Measurements from ENCODE around the gene PFKL.

Gene PFKL

GRCh38 chr21:44348861-44349260, 49.0 kb downstream of the PFKL start:
- Histone ChIP-seq H3K27ac (ENCODE audit: low read length) (no peak overlapping the region), H3K4me1 (ENCODE audit: insufficient read depth, low read length) (peaks cover 26% of the 10 kb centered on the region), H4K20me1 (ENCODE audit: insufficient read depth, low read length) (no peaks in the 10 kb centered on the region), H2AFZ (ENCODE audit: low read depth, low read length) (no peak overlapping the region), H3K9me3 (ENCODE audit: insufficient read depth, low read length, severe bottlenecking) (no peaks in the 10 kb centered on the region), H3K79me2 (ENCODE audit: insufficient read depth, low read length) (no peaks in the 10 kb centered on the region), H3K4me2 (ENCODE audit: insufficient read depth, low read length) (no peak overlapping the region), H3K36me3 (ENCODE audit: insufficient read depth, low read length) (no peaks in the 10 kb centered on the region), H3K4me3 (ENCODE audit: low read depth in 1 of 2, low read length in 2 of 2) (no peak overlapping the region), H3K9ac (ENCODE audit: low read depth, low read length) (no peak overlapping the region), H3K27me3 (ENCODE audit: insufficient read depth, low read length, poor library complexity) (no peaks in the 10 kb centered on the region)
- ATAC-seq (ENCODE audit: insufficient read depth, low read depth) = no peak
- TF ChIP-seq, protein P1, sequence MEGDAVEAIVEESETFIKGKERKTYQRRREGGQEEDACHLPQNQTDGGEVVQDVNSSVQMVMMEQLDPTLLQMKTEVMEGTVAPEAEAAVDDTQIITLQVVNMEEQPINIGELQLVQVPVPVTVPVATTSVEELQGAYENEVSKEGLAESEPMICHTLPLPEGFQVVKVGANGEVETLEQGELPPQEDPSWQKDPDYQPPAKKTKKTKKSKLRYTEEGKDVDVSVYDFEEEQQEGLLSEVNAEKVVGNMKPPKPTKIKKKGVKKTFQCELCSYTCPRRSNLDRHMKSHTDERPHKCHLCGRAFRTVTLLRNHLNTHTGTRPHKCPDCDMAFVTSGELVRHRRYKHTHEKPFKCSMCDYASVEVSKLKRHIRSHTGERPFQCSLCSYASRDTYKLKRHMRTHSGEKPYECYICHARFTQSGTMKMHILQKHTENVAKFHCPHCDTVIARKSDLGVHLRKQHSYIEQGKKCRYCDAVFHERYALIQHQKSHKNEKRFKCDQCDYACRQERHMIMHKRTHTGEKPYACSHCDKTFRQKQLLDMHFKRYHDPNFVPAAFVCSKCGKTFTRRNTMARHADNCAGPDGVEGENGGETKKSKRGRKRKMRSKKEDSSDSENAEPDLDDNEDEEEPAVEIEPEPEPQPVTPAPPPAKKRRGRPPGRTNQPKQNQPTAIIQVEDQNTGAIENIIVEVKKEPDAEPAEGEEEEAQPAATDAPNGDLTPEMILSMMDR (IDR thresholded peaks at IDR 0.05; ENCODE audit: borderline replicate concordance, extremely low read depth, low read length, poor library complexity, severe bottlenecking) = no peak
- no peak for TF ChIP-seq EZH2 (IDR thresholded peaks at IDR 0.05; ENCODE audit: borderline replicate concordance, low read depth, low read length, severe bottlenecking)
- no peak for DNase-seq

DNA sequence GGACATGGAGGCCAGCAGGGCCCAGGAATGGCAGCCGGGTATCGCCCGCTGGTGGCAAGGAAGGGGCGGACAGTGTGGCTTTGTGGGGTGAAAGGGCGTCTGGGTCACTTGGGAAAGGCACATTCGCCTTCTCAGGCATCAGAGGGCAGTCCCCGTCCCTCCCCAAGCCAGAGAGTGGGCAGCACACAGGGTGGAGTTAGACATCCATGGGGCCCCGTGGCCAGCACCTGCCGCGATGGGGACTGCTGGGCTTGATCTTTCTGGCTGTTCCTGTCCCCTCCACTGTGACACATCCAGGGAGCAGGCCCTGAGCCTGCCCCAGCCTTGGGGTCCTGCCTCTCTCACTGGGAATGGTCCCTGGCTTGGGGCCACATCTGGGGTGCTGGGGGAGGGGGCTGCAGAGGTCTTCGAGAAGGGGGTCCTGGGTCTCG, 49.6 kb downstream of the PFKL start:
- no peak for DNase-seq
- Histone ChIP-seq H3K9ac (ENCODE audit: low read depth, low read length) (no peak overlapping the region), H3K9me3 (ENCODE audit: insufficient read depth, low read length, severe bottlenecking) (no peaks in the 10 kb centered on the region), H3K4me1 (ENCODE audit: insufficient read depth, low read length) (peaks cover 32% of the 10 kb centered on the region), H3K79me2 (ENCODE audit: insufficient read depth, low read length) (no peaks in the 10 kb centered on the region), H3K36me3 (ENCODE audit: insufficient read depth, low read length) (no peaks in the 10 kb centered on the region), H2AFZ (ENCODE audit: low read depth, low read length) (no peak overlapping the region), H4K20me1 (ENCODE audit: insufficient read depth, low read length) (no peaks in the 10 kb centered on the region), H3K27ac (ENCODE audit: low read length) (no peak overlapping the region), H3K4me2 (ENCODE audit: insufficient read depth, low read length) (no peak overlapping the region), H3K4me3 (ENCODE audit: low read depth in 1 of 2, low read length in 2 of 2) (no peak overlapping the region), H3K27me3 (ENCODE audit: insufficient read depth, low read length, poor library complexity) (no peaks in the 10 kb centered on the region)
- no peak for ATAC-seq (ENCODE audit: insufficient read depth, low read depth)
- no peak for TF ChIP-seq EZH2 (IDR thresholded peaks at IDR 0.05; ENCODE audit: borderline replicate concordance, low read depth, low read length, severe bottlenecking)
- TF ChIP-seq, protein P1 (IDR thresholded peaks at IDR 0.05; ENCODE audit: borderline replicate concordance, extremely low read depth, low read length, poor library complexity, severe bottlenecking) = no peak

GRCh38 chr21:44349847-44350772, 50.3 kb downstream of the PFKL start:
- DNase-seq (no peak), ATAC-seq (ENCODE audit: insufficient read depth, low read depth) (no peak)
- Histone ChIP-seq H3K27me3 (ENCODE audit: insufficient read depth, low read length, poor library complexity) (no peaks in the 10 kb centered on the region), H3K4me2 (ENCODE audit: insufficient read depth, low read length) (no peak overlapping the region), H3K4me1 (ENCODE audit: insufficient read depth, low read length) (peaks cover 38% of the 10 kb centered on the region), H3K4me3 (ENCODE audit: low read depth in 1 of 2, low read length in 2 of 2) (no peak overlapping the region), H3K36me3 (ENCODE audit: insufficient read depth, low read length) (no peaks in the 10 kb centered on the region), H3K79me2 (ENCODE audit: insufficient read depth, low read length) (no peaks in the 10 kb centered on the region), H2AFZ (ENCODE audit: low read depth, low read length) (no peak overlapping the region), H4K20me1 (ENCODE audit: insufficient read depth, low read length) (no peaks in the 10 kb centered on the region), H3K9ac (ENCODE audit: low read depth, low read length) (no peak overlapping the region), H3K9me3 (ENCODE audit: insufficient read depth, low read length, severe bottlenecking) (no peaks in the 10 kb centered on the region), H3K27ac (ENCODE audit: low read length) (no peak overlapping the region)
- TF ChIP-seq, protein P1 (IDR thresholded peaks at IDR 0.05; ENCODE audit: borderline replicate concordance, extremely low read depth, low read length, poor library complexity, severe bottlenecking) = no peak
- TF ChIP-seq EZH2 (IDR thresholded peaks at IDR 0.05; ENCODE audit: borderline replicate concordance, low read depth, low read length, severe bottlenecking) = no peak
